DND-41 (cell line): ENCODE measurements around the gene RAD54L2.

Experiments used
- ATAC-seq: fragments of 200-7000 bp; cut with Tn5 transposase; 3 replicates; pipeline ENCODE4 v1.9.1; 2021; ENCODE audit warnings: low read depth; ENCODE audit not compliant: insufficient read depth
- DNase-seq: peaks from one replicate; pipeline ENCODE4 v3.0.0-alpha.2; 2020
- H2AFZ ChIP-seq: 2 replicates; pipeline ENCODE4 v1.6.0; 2012; ENCODE audit warnings: low read depth, low read length
- H3K27ac ChIP-seq: 2 replicates; pipeline ENCODE4 v1.5.1; 2012; ENCODE audit warnings: low read length, inconsistent platforms
- H3K27me3 ChIP-seq: fragments of 200-600 bp; sonication (generic); 2 replicates; pipeline ENCODE4 v1.6.0; 2012; ENCODE audit warnings: low read length, mild to moderate bottlenecking, inconsistent platforms; ENCODE audit not compliant: insufficient read depth, poor library complexity
- H3K36me3 ChIP-seq: 2 replicates; pipeline ENCODE4 v1.5.1; 2012; ENCODE audit warnings: low read length, inconsistent platforms; ENCODE audit not compliant: insufficient read depth
- H3K4me1 ChIP-seq: 2 replicates; pipeline ENCODE4 v1.5.1; 2012; ENCODE audit warnings: mild to moderate bottlenecking, low read length; ENCODE audit not compliant: insufficient read depth
- H3K4me2 ChIP-seq: 2 replicates; pipeline ENCODE4 v1.6.0; 2012; ENCODE audit warnings: mild to moderate bottlenecking, moderate library complexity, low read length, inconsistent platforms; ENCODE audit not compliant: insufficient read depth
- H3K4me3 ChIP-seq, 2 experiments: fragments of 200-600 bp in 1 of 2; shearing (Covaris generic) in 1 of 2; 2 replicates each; pipeline ENCODE4 v1.5.1; 2012 to 2016; ENCODE audit warnings: inconsistent platforms in 2 of 2, low read length in 2 of 2, mild to moderate bottlenecking in 2 of 2, low read depth in 1 of 2, moderate library complexity in 1 of 2
- H3K79me2 ChIP-seq: 2 replicates; pipeline ENCODE4 v1.6.0; 2012; ENCODE audit warnings: low read length, inconsistent platforms; ENCODE audit not compliant: insufficient read depth
- H3K9ac ChIP-seq: 2 replicates; pipeline ENCODE4 v1.6.0; 2012; ENCODE audit warnings: low read depth, mild to moderate bottlenecking, inconsistent platforms, low read length, moderate library complexity
- H3K9me3 ChIP-seq: 2 replicates; pipeline ENCODE4 v1.5.1; 2012; ENCODE audit warnings: low read length, moderate library complexity, mild to moderate bottlenecking, inconsistent platforms; ENCODE audit not compliant: insufficient read depth, severe bottlenecking
- H4K20me1 ChIP-seq: 2 replicates; pipeline ENCODE4 v1.6.0; 2012; ENCODE audit warnings: low read length; ENCODE audit not compliant: insufficient read depth
- CTCF ChIP-seq: IDR thresholded peaks from 2 replicates; pipeline ENCODE4 v1.5.1; 2012; ENCODE audit warnings: borderline replicate concordance, low read length, moderate library complexity, mild to moderate bottlenecking; ENCODE audit not compliant: poor library complexity, severe bottlenecking; ENCODE audit errors: extremely low read depth
- EZH2 ChIP-seq: IDR thresholded peaks from 3 replicates; pipeline ENCODE4 v1.6.1; 2012; ENCODE audit warnings: borderline replicate concordance, low read depth, mild to moderate bottlenecking, moderate library complexity, low read length, inconsistent platforms; ENCODE audit not compliant: severe bottlenecking

Gene RAD54L2

GRCh38 chr3:51581524-51581923, 43.0 kb downstream of the RAD54L2 start:
- no peak overlapping the region for H3K4me3 ChIP-seq
- no peaks in the 10 kb centered on the region for H3K27me3 ChIP-seq
- no peak for TF ChIP-seq CTCF
- no peak for TF ChIP-seq EZH2
- H3K4me2 ChIP-seq, result no peak overlapping the region
- no peak overlapping the region for H2AFZ ChIP-seq
- H3K79me2 ChIP-seq, result peaks cover 43% of the 10 kb centered on the region
- peaks cover 5% of the 10 kb centered on the region; the same call in 1 of the 2 replicates for H4K20me1 ChIP-seq
- no peak for ATAC-seq
- no peak overlapping the region for H3K9ac ChIP-seq
- no peaks in the 10 kb centered on the region for H3K9me3 ChIP-seq
- peaks cover 7% of the 10 kb centered on the region for H3K36me3 ChIP-seq
- H3K4me1 ChIP-seq, result no peaks in the 10 kb centered on the region
- no peak for DNase-seq
- no peak overlapping the region for H3K27ac ChIP-seq

GRCh38 chr3:51585197-51585596, 46.7 kb downstream of the RAD54L2 start:
- no peak overlapping the region for H3K4me3 ChIP-seq
- H2AFZ ChIP-seq, result no peak overlapping the region
- no peak for DNase-seq
- H3K4me2 ChIP-seq, result no peak overlapping the region
- no peak overlapping the region for H3K9ac ChIP-seq
- no peaks in the 10 kb centered on the region for H3K4me1 ChIP-seq
- TF ChIP-seq EZH2, result no peak
- no peak for TF ChIP-seq CTCF
- H3K79me2 ChIP-seq, result peaks cover 28% of the 10 kb centered on the region
- H3K36me3 ChIP-seq, result peaks cover 6% of the 10 kb centered on the region; the same call in 1 of the 2 replicates
- H3K27me3 ChIP-seq, result no peaks in the 10 kb centered on the region
- ATAC-seq, result no peak
- H3K9me3 ChIP-seq, result no peaks in the 10 kb centered on the region
- no peak overlapping the region for H3K27ac ChIP-seq
- no peaks in the 10 kb centered on the region; the same call in 1 of the 2 replicates for H4K20me1 ChIP-seq

GRCh38 chr3:51585871-51586270, 47.4 kb downstream of the RAD54L2 start:
- no peak overlapping the region for H3K4me2 ChIP-seq

More at GRCh38 chr3:51585871-51586270, 47.4 kb downstream of the RAD54L2 start:
- H3K27me3 ChIP-seq, result no peaks in the 10 kb centered on the region
- H3K79me2 ChIP-seq, result peaks cover 23% of the 10 kb centered on the region
- no peak overlapping the region for H3K27ac ChIP-seq
- H3K9ac ChIP-seq, result no peak overlapping the region
- H3K36me3 ChIP-seq, result peaks cover 12% of the 10 kb centered on the region
- TF ChIP-seq CTCF (no peak), EZH2 (no peak)
- no peak overlapping the region for H3K4me3 ChIP-seq
- H3K4me1 ChIP-seq, result no peaks in the 10 kb centered on the region
- H2AFZ ChIP-seq, result no peak overlapping the region
- DNase-seq (no peak), ATAC-seq (no peak)
- H4K20me1 ChIP-seq, result no peaks in the 10 kb centered on the region; the same call in 1 of the 2 replicates
- H3K9me3 ChIP-seq, result no peaks in the 10 kb centered on the region
